ENCODE results near the gene LEFTY1.
"Not testable (repeated sequence)": the region's sequence is repeated elsewhere in the genome, so short reads cannot be mapped to it uniquely, and the experiment has no call there.

Gene LEFTY1

GRCh38 chr1:225888898-225889601, at the start of gene LEFTY1:
LEFTY1 (minus strand) TSS chr1:225889146; CDS start chr1:225889066, 80 bp downstream.
- DNase-seq, result no peak

GRCh38 chr1:225937048-225937968, 48.4 kb upstream of the LEFTY1 start:
- peak; percentile 44 for DNase-seq

GRCh38 chr1:225936523-225936922, 47.6 kb upstream of the LEFTY1 start:
- no peak for DNase-seq

GRCh38 chr1:225936086-225936485, 47.1 kb upstream of the LEFTY1 start:
- not testable (repeated sequence) for DNase-seq

GRCh38 chr1:225934711-225935110, 45.8 kb upstream of the LEFTY1 start:
- DNase-seq, result no peak

GRCh38 chr1:225933072-225933471, 44.1 kb upstream of the LEFTY1 start:
- no peak for DNase-seq

- DNase-seq, result no peak
These were observed 42.6 kb upstream of the LEFTY1 start for GRCh38 chr1:225931270-225932136.

GRCh38 chr1:225930566-225930965, 41.6 kb upstream of the LEFTY1 start:
- no peak for DNase-seq

- DNase-seq, result not testable (repeated sequence)
These were observed 40.5 kb upstream of the LEFTY1 start for GRCh38 chr1:225929462-225929861.

- no peak for DNase-seq
These were observed 39.5 kb upstream of the LEFTY1 start for GRCh38 chr1:225928186-225929175.

- no peak for DNase-seq
These were observed 37.7 kb upstream of the LEFTY1 start for GRCh38 chr1:225926551-225927113.

- DNase-seq, result peak; percentile 98
These were observed 35.0 kb upstream of the LEFTY1 start, which contains the start of gene PYCR2 for GRCh38 chr1:225923692-225924555. PYCR2 (minus strand) TSS chr1:225924250; CDS start chr1:225924110, 140 bp downstream.

- no peak for DNase-seq
These were observed 34.4 kb upstream of the LEFTY1 start for GRCh38 chr1:225923381-225923691.

GRCh38 chr1:225921734-225922709, 33.1 kb upstream of the LEFTY1 start:
- peak; percentile 89 for DNase-seq

GRCh38 chr1:225919906-225920305, 31.0 kb upstream of the LEFTY1 start:
- DNase-seq, result peak; percentile 75

- DNase-seq, result no peak
These were observed 29.3 kb upstream of the LEFTY1 start for GRCh38 chr1:225918280-225918679.

GRCh38 chr1:225917536-225917935, 28.6 kb upstream of the LEFTY1 start:
- no peak for DNase-seq

- DNase-seq, result no peak
These were observed 28.2 kb upstream of the LEFTY1 start for GRCh38 chr1:225917101-225917500.

- no peak for DNase-seq
These were observed 26.6 kb upstream of the LEFTY1 start for GRCh38 chr1:225915538-225915991.

Measured in DMS153 (cell line).